GM18868 (cell line): ENCODE measurements around the gene RAB22A.

Experiments
- ATAC-seq: cut with Tn5 transposase; IDR thresholded peaks from one replicate; pipeline ENCODE4 v1.9.1; 2021; ENCODE audit warnings: mild to moderate bottlenecking, moderate library complexity; ENCODE audit not compliant: unreplicated experiment

Gene RAB22A

DNA sequence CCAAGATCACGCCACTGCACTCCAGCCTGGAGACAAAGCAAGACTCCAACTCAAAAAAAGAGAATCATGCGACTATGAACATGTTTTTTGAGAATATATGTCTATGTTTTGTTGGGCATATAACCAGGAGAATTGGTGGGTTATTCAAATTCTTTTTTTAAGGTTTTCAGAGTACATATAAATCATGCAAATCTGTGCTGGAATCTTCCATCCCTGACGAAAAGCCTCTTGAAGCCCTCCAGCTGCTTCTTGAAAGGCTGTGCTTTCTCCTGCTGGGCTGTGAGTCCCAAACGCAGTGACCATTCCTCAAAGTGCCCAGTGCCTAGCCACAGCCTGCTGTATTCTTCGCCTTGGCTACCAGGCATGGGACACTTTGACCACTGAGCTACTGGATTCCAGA lies 9.2 kb upstream of the RAB22A start:
- ATAC-seq = no peak

DNA sequence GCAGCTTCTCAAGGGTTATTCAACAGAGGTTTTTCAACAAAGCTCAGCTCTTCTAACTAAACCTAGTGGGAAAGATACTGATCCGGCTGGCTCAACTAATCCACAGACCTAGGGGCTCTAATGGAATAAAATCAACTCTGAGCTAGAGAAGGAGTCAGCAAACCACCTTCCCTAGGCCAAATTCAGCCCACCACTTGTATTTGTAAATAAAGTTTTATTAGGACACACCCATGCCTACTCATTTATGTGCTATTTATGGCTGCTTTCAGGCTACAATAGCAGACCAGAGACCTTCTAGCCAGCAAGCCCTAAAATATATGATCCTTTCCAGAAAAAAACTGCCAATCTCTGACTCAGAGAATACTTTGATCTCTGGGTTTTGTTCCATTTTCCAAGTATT lies 6.0 kb upstream of the RAB22A start:
- ATAC-seq = no peak

GRCh38 chr20:58305061-58305460 lies 4.5 kb upstream of the RAB22A start:
- no peak for ATAC-seq

DNA sequence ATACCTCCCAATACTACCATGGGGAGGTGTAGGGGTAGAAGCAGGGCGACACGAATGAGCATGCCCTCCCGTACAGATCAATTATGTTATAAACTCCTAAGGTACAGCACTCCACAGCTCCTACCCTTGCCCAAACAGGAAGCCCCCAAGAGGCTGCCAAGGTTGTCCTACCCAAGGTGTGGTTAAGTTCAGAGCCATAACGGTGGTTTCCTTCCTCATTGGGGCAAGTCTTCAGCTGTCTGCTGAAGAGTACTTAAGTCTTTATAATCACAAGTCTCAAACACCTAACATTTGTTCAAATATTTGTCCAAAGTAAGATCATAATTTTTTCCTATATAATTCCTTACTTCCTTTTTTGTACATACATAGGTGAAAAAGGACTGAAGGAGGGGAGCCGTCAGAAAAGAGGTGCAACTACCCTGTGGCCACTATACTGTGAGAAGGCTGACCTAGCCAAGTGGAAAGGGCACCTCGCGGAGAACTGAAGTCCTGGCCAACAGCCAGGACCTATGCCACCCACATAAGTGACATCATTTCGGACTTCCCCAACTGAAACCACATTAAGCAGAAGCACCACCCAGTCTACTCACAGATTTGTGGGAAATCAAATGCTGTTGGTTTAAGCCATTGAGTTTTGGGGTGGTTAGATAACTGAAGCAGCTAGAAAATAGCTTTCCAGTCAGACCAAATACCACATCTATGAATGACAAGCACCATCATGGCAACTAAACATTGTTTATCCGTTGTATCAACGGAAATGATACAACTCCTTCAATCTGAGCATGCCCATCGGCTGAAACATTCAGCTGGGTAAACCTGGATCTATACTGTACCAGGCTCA lies 2.9 kb upstream of the RAB22A start:
- ATAC-seq = peak; percentile 45

- no peak for ATAC-seq
These were observed 2.2 kb upstream of the RAB22A start for GRCh38 chr20:58307270-58307669.

- no peak for ATAC-seq
These were observed 1.2 kb upstream of the RAB22A start for GRCh38 chr20:58308290-58308679.

DNA sequence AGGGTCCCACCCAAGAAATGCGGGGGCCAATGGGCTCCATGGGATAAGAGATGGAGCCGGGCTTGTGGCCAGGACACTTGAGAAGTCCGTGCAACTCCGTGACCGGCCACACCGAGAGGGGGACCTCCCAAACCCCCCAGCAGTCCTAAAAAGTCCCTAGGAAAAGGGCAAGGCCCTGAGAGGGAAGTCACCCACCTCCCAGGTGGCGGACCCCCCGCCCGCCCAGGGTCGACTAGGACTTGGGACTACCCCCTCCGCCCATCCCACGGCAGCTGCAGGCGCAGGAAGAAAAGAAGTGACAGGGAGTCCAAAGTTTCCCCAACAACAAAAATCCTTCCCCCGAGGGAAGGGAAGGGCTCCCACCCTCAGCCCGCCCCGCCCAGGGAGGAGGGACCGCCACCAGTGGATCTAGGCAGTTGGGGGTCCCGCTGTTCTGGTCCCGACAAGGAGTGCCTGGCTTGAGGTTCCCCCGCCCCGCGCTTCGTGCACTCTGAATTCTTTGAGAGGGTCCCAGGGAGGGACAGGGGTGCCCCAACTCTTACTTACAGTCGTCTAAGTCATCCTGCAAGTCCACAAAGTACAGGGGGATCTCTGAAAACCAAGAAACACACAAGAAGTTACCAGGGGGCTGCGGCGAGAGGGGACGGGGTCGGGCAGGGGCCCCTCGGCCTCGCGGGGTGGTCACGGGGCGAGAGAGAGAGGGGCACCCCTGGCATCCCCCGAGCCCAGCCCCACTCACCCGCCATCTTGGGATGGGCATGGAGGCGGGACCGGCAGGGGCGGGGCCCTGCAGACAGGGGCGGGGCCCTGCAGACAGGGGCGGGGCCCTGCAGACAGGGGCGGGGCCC lies 611 bp upstream of the RAB22A start:
- peak; percentile 51 for ATAC-seq

DNA sequence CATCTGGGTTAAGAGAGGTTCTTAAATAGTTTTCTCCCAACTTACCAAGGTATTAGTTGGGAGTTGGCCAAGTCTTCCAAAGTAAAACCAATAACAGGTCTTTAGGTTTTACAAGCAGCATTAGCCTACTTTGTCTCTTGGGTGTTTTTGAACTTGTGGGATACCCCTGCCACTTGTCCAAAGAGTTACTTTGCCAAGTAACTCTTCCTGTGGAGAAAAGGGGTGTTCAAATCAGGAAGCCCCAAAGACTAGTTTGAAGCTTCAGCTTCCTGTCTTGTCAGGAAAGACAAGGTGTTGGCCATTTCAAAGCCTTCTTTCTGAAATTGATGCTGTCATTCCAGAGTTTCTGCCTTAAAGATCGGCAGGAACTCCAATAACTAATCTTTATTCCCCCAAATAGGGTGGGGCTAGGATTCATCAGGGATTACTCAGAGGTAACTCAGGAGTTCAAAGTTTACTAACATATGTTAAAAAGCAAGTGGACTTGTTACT lies 822 bp downstream of the RAB22A start:
- ATAC-seq = no peak

- no peak for ATAC-seq
These were observed 3.3 kb downstream of the RAB22A start for GRCh38 chr20:58312836-58313235.

GRCh38 chr20:58313396-58313795 lies 3.9 kb downstream of the RAB22A start:
- no peak for ATAC-seq

DNA sequence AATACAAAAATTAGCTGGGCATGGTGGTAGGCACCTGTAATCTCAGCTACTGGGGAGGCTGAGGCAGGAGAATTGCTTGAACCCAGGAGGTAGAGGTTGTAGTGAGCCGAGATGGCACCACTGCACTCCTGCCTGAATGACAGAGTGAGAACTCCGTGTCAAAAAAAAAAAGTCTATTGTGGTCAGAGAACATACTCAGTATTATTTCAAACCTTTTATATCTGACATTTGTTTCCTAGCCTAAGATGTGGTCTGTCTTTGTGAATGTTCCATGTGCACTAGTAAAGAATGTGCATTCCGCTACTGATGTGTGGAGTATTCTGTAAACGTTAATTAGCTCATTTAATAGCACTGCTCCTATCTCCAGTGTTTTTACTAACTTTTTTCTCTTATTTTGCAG lies 11.7 kb downstream of the RAB22A start:
- no peak for ATAC-seq

DNA sequence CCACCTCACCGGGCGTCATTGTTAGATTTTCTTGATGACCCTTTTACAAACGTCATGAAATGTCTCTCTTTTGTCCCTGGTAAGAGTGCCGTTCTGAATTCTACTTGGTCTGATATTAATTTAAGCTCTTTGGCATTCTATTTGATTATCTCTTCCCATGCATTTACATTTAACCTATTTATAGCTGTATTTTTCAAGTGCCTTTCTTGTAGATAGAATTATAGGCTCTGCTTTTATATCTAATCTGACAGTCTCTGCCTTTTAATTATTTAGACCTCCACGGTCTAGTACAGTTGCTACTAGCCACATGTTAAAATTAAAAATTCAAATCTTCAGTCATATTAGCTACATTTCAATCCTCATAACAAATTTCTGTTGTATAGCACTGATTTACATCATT lies 12.6 kb downstream of the RAB22A start:
- ATAC-seq = no peak

DNA sequence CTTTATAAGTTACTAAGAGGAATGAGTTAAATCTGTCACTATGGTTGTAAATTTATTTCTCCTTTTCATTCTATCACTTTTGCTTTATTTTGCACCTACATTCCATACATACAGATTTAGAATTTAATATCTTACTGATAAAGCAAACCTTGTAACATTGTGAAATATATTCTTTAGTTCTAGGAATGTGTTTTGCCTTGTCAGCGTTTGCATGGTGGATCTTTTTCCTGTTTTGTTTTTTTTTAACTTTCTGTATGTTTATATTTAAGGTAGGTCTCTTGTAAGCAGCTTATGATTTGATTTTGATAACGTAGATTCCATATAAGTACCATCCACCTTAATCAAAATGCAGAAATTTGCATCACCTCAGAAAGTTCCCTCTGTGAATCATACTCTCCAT lies 16.4 kb downstream of the RAB22A start:
- no peak for ATAC-seq

GRCh38 chr20:58327211-58327610 lies 17.7 kb downstream of the RAB22A start:
- no peak for ATAC-seq

GRCh38 chr20:58328836-58329235 lies 19.3 kb downstream of the RAB22A start:
- ATAC-seq = no peak

DNA sequence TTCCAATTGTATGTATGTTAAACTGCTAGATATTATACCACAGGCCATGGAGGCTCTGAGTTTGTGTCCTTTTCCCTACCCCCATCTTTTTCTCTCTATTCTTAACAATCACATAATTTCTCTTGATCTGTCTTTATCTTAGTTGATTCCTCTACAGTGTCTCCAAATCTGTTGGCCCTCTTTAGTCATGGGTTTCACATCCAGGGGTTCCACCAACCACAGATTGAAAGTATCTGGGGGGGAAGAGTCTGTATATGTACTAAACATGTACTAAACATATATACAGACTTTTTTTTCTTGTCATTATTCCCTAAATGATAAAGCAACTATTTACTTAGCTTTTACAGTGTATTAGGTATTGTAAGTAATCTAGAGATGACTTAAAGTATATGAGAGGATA lies 20.2 kb downstream of the RAB22A start:
- no peak for ATAC-seq

DNA sequence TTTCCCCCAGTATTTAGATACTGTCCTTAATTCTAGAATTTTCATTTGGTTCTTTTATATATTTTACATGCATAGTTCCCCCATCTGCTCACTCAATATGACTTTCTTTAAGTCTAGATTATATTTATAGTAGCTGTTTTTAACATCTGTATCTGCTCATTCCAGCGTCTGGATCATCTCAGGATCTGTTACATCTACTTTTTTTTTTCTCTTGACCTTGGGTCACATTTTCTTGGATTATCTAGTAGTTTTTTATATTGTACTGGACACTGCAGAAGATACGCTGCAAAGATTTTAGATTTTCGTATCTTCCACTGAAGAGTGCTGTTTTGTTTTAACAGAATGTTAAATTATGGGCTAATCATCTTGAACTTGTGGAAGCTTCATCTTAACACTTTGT lies 20.7 kb downstream of the RAB22A start:
- no peak for ATAC-seq

- no peak for ATAC-seq
These were observed 21.2 kb downstream of the RAB22A start for GRCh38 chr20:58330687-58331086.

GRCh38 chr20:58331961-58332551 lies 22.5 kb downstream of the RAB22A start:
- no peak for ATAC-seq

DNA sequence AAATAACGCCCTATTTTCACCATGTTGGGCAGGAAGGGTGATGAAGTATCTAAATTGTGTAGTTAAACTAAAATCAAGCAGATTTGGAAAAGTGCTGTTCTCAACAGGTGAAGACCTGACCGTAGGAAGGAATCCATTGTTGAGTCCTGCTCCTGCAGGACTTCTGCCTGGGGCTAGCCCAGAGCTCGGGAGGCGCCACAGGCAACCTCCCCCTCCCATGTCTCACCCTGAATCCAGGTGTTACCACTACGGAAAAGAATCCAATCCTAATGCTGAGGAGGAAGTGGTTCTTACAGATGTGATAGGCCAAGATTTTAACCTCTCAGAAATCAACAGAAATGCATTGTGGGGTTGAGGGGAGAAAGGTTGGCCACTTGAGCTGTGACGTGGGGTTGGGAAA lies 30.2 kb downstream of the RAB22A start:
- no peak for ATAC-seq

DNA sequence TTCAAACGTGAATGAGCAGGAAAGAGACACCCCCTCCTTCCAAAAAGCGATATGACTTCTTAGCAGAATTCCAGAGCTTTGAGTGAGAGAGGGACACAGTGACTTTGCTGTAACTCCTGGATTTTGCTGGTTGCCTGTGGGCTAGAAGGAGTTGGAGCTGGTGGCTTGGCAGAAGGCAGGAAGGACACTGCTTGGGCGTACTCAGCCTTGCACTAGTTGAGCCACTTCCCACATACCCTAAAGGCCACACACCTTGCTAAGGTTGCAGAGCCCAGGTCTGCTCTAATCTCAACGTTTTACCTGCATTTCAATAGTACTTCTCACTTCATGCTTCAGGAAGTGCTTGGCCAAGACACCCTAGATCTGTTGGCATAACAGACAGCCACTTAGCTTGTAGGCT lies 30.6 kb downstream of the RAB22A start:
- no peak for ATAC-seq

DNA sequence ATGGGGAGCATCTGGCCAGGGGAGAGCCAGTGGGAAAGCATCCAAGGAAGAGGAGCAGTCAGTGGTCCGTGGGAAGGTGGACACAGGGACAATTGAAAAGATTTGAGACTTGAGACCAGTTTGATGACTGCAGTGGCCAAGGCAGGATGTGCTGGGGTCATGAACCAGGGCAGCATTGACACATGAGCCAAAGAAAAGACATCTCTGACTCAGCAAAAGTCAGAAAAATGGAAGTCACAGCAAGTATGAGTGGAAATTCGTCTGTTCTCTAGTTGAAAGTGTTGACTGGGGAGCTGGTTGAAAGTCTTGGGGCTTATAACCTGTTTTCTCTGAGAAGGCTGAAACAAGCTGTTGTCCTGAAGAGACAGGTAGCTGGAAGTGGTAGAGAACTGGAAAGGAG lies 31.3 kb downstream of the RAB22A start:
- ATAC-seq = no peak
